ENCODE data around the gene AMY2A.
"Not testable (repeated sequence)": the region's sequence is repeated elsewhere in the genome, so short reads cannot be mapped to it uniquely, and the experiment has no call there.

Gene AMY2A

GRCh38 chr1:103616994-103617477 is at the start of gene AMY2A:
Gene AMY2A, plus strand, starts transcription at chr1:103617427. Its CDS starts 14 bp downstream, at chr1:103617441.
- DNase-seq, result not testable (repeated sequence)

GRCh38 chr1:103569493-103569892 is 47.7 kb upstream of the AMY2A start:
- DNase-seq, result no peak

DNA sequence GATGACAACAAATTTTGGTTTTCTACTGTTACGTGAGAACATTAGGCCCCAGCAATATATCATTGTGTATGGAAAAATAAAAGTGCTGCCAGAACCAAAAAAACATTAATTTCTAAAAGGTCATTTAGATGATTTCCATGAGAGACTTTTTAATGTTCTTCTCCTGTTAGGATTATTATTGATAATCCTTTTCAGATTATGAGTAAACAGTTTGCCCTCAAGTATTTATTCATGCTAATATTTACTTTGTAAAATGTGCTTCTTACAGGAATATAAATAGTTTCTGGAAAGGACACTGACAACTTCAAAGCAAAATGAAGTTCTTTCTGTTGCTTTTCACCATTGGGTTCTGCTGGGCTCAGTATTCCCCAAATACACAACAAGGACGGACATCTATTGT is 45.9 kb upstream of the AMY2A start, which contains the start of gene AMY2B:
AMY2B (plus strand) TSS at position 301 of the 400 bp plus-strand sequence; CDS start at position 315, 14 bp downstream.
- not testable (repeated sequence) for DNase-seq

DNA sequence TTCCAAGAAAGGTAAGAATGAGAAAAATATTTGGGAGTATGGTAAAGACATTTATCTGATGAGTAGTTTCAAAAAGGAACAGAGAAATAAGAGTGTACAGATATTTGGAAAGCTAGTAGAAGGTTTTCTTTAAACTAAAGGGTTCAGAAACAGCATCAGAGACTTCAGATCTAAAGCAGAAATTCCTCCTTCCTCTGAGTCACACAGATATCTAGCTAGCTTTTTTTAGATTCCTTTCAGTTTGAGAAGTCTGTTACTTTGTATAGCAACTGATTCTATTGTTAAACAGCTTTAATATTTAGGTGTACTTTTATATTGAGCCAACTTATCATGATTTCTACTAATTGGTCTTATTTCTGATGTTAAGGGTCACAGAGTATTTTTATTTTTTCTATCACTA is 41.2 kb upstream of the AMY2A start:
- no peak for DNase-seq

DNA sequence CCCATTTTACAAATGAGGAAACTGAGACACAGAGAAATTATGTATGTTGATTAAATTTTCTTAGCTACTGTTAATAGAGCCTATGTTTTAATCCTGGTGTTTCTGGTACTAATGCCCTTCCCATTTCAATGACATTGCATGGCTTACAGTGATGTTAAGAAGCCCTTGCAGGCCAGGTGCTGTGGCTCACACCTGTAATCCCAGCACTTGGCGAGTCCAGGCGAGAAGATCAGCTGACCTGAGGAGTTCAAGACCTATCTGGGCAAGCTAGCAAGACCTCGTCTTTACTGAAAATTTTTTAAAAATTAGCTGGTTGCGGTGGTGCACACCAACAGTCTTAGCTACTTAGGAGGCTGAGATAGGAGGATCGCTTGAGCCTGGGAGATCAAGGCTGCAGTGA is 40.4 kb upstream of the AMY2A start:
- not testable (repeated sequence) for DNase-seq

- no peak for DNase-seq
Observed at GRCh38 chr1:103582464-103582863, 34.8 kb upstream of the AMY2A start.

DNA sequence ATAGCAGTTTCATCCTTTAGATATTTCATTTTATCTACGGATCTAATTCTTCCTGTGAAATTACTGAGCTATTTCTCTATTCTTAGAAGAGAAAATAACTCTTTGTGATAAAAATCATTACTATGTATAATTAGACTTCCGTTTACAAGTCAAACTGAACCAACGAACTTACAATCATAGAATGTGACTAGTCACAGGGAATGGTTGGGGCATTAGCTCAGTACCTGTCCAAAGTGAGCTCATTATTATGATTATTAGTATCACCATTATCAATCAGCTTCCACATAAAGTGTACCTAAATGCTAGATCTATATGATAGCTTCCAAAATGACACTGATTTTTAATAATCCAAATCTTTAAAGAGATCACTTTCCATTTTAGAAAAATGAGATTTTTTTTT is 33.3 kb upstream of the AMY2A start:
- no peak for DNase-seq

GRCh38 chr1:103584537-103584936 is 32.7 kb upstream of the AMY2A start:
- no peak for DNase-seq

- DNase-seq, result not testable (repeated sequence)
Observed at GRCh38 chr1:103602740-103603139, 14.5 kb upstream of the AMY2A start.

DNA sequence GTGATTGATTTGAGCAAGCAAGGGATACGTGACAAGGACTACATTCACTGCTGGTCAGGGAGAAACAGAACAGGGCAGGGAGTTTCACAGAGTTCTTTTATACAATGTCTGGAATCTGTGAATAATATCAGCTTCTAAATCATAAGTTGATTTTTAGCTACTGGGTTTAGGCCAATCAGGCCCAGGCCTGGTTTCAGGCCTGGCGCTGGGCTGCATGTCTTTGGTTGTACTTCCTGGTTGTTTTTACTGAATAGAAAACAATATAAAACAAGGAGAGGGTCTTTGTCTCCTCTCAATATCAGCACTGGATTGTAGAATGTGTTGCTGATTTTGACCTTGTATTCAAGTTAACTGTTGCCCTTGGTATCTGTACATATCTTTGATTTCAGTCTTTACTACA is 865 bp upstream of the AMY2A start:
- DNase-seq, result no peak

- not testable (repeated sequence) for DNase-seq
Observed at GRCh38 chr1:103627436-103627835, 10.2 kb downstream of the AMY2A start.

GRCh38 chr1:103641194-103641593 is 24.0 kb downstream of the AMY2A start:
- DNase-seq, result not testable (repeated sequence)

DNA sequence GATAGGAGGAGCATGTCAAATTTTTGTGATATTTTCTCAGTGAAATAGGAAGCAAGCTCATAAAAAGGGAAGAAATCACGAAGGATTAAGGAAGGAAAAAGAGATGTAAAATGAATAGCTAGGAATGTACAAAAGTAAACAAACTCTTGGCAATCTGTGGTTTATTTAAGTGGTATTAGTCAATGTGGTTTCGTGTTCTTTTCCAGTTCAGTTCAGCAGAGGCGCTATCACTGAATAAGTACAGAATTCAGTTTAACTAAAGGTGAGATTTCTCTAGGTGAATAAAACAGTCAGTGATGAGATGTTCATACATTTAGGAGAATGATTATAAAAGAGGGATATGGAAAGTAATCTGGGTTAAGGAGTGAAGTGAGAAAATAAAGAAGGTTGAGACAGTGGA is 26.7 kb downstream of the AMY2A start:
- not testable (repeated sequence) for DNase-seq

GRCh38 chr1:103650305-103650704 is 33.1 kb downstream of the AMY2A start:
- DNase-seq, result not testable (repeated sequence)

DNA sequence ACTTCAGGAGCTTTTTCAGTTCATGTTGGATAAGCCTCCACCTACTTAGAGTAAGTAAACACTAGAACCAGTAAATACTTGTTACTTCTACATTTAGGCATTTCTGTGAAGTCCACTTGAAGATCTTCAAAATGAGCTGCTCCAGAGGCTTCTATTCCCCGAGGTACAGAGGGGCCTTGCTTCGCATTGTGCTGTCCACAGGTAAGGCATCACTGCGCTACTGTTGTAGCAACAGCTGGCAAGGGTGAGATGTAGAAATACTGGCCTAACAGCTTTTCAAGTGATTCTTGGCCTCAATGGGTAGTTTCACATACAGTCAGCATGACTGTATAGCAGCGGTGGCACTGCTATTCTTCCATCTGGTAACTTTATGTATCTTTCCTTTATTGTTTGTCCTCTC is 33.7 kb downstream of the AMY2A start:
- DNase-seq, result not testable (repeated sequence)

DNA sequence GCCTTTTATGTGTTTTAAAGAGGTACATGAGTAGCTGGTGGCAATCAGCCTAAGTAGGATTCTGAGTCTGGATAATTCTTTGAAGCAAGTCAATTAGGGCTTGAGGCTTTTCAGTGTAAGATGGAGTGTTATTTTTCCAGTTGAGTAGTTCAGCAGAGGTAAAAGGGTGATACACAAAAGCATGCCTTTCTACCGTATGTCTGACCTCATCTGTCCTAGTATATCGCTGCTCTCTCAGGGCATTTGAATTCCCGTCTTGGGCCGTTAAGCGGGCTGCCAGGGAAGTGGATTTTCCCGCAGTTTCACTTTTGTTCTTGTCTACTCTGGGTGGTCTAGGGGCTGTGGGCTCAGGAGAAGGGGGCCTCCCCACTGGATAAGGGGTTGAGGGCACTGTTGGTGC is 36.9 kb downstream of the AMY2A start:
- DNase-seq, result not testable (repeated sequence)

GRCh38 chr1:103655460-103655859 is 38.2 kb downstream of the AMY2A start, which contains the start of gene AMY1A:
Gene AMY1A, plus strand, starts transcription at chr1:103655760. Its CDS starts 571 bp downstream, at chr1:103656331.
- DNase-seq, result not testable (repeated sequence)

Measured in stimulated activated CD4-positive, alpha-beta T cell treated with anti-CD3 and anti-CD28 coated beads, Interleukin-12 subunit alpha, Interleukin-12 subunit beta, amount 100 ng/mL, for 4 hours (primary cell).